ENCODE data around the gene VPS13D. TPM values are rescaled to one million over a fixed set of nuclear protein-coding genes. Genes with fewer than 3 reads are reported as not detected.
A peak's percentile ranks its signal among the peaks of the same experiment; 100 is the strongest.

The VPS13D gene
- total RNA-seq, 1 donor from 2014 or later: 28.3 TPM

- Histone ChIP-seq H3K9me3 (no peaks in the 10 kb centered on the region), H3K4me3 (no peak overlapping the region), H3K36me3 (peaks cover 4 to 12% of the 10 kb centered on the region in 2 donors), H3K4me1 (no peaks in the 10 kb centered on the region), H3K27ac (no peak overlapping the region), H3K27me3 (no peaks in the 10 kb centered on the region)
- intact Hi-C loops (cut with DNase I): no loop called here
- TF ChIP-seq, protein P1, sequence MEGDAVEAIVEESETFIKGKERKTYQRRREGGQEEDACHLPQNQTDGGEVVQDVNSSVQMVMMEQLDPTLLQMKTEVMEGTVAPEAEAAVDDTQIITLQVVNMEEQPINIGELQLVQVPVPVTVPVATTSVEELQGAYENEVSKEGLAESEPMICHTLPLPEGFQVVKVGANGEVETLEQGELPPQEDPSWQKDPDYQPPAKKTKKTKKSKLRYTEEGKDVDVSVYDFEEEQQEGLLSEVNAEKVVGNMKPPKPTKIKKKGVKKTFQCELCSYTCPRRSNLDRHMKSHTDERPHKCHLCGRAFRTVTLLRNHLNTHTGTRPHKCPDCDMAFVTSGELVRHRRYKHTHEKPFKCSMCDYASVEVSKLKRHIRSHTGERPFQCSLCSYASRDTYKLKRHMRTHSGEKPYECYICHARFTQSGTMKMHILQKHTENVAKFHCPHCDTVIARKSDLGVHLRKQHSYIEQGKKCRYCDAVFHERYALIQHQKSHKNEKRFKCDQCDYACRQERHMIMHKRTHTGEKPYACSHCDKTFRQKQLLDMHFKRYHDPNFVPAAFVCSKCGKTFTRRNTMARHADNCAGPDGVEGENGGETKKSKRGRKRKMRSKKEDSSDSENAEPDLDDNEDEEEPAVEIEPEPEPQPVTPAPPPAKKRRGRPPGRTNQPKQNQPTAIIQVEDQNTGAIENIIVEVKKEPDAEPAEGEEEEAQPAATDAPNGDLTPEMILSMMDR (IDR thresholded peaks at IDR 0.05): no peak
- DNase-seq (ENCODE audit: low spot score in 2 of 2): no peak
Observed at GRCh38 chr1:12206238-12206637, 23.6 kb upstream of the VPS13D start.

DNA sequence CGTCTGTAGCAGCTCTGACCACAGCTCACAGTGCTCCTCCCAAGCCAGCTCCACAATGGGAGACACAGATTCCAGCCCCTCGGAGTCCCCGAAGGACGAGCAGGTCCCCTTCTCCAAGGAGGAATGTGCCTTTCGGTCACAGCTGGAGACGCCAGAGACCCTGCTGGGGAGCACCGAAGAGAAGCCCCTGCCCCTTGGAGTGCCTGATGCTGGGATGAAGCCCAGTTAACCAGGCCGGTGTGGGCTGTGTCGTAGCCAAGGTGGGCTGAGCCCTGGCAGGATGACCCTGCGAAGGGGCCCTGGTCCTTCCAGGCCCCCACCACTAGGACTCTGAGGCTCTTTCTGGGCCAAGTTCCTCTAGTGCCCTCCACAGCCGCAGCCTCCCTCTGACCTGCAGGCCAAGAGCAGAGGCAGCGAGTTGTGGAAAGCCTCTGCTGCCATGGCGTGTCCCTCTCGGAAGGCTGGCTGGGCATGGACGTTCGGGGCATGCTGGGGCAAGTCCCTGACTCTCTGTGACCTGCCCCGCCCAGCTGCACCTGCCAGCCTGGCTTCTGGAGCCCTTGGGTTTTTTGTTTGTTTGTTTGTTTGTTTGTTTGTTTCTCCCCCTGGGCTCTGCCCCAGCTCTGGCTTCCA lies 22.9 kb upstream of the VPS13D start:
- DNase-seq (ENCODE audit: low spot score in 2 of 2): no peak
- TF ChIP-seq, protein P1 (IDR thresholded peaks at IDR 0.05): no peak

DNA sequence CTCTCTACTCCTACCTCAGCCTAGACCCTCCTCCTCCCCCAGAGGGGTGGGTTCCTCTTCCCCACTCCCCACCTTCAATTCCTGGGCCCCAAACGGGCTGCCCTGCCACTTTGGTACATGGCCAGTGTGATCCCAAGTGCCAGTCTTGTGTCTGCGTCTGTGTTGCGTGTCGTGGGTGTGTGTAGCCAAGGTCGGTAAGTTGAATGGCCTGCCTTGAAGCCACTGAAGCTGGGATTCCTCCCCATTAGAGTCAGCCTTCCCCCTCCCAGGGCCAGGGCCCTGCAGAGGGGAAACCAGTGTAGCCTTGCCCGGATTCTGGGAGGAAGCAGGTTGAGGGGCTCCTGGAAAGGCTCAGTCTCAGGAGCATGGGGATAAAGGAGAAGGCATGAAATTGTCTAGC lies 21.6 kb upstream of the VPS13D start:
- DNase-seq (ENCODE audit: low spot score in 2 of 2): no peak
- no peaks in the 10 kb centered on the region for H3K9me3 ChIP-seq
- H3K4me3 ChIP-seq: no peak overlapping the region
- peaks cover 0 to 6% of the 10 kb centered on the region in 2 donors for H3K36me3 ChIP-seq
- H3K27ac ChIP-seq: no peak overlapping the region
- no peaks in the 10 kb centered on the region for H3K27me3 ChIP-seq
- intact Hi-C loops (cut with DNase I): no loop called here
- H3K4me1 ChIP-seq: no peaks in the 10 kb centered on the region
- TF ChIP-seq, protein P1 (IDR thresholded peaks at IDR 0.05): no peak

More for the DNA sequence above, 22.9 kb upstream of the VPS13D start:
- Histone ChIP-seq H3K27ac (no peak overlapping the region), H3K9me3 (no peaks in the 10 kb centered on the region), H3K4me1 (no peaks in the 10 kb centered on the region), H3K36me3 (peaks cover 4 to 10% of the 10 kb centered on the region in 2 donors), H3K27me3 (no peaks in the 10 kb centered on the region), H3K4me3 (no peak overlapping the region)
- intact Hi-C loops (cut with DNase I): no loop called here

GRCh38 chr1:12208764-12209494 lies 20.9 kb upstream of the VPS13D start:
- peak in 1 of 2 donors; percentile 91 for DNase-seq (ENCODE audit: low spot score in 2 of 2)
- TF ChIP-seq, protein P1 (IDR thresholded peaks at IDR 0.05): peak; percentile 82 to 95 (median 92)
- intact Hi-C loops (cut with DNase I): loop anchor here (1.0 kb wide), 2 partner anchors 85 to 371 kb away; no protein-coding TSS in a partner anchor
- no peak overlapping the region for H3K27ac ChIP-seq
- H3K4me1 ChIP-seq: no peaks in the 10 kb centered on the region
- H3K27me3 ChIP-seq: no peaks in the 10 kb centered on the region
- H3K9me3 ChIP-seq: no peaks in the 10 kb centered on the region
- peaks cover 0 to 6% of the 10 kb centered on the region in 2 donors for H3K36me3 ChIP-seq
- H3K4me3 ChIP-seq: no peak overlapping the region

DNA sequence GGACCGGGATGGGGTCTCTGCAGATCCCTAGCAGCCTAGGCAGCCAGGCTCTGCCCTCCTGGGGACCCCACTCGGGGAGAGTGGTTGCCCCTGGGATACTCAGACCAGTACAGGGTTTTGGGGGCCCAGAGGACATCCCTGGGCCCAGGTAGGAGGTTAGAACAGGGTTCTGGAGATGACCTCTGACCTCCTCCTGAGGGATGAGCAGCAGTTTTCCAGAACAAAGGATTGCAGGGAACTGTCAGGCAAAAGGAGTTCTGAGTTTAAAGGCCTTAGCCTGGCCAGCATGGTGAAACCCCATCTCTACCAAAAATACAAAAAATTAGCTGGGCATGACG lies 20.4 kb upstream of the VPS13D start:
- intact Hi-C loops (cut with DNase I): loop anchor here (1.0 kb wide), 2 partner anchors 85 to 371 kb away; no protein-coding TSS in a partner anchor
- Histone ChIP-seq H3K27me3 (no peaks in the 10 kb centered on the region), H3K4me1 (no peaks in the 10 kb centered on the region), H3K36me3 (peaks cover 0 to 6% of the 10 kb centered on the region in 2 donors), H3K4me3 (no peak overlapping the region), H3K27ac (no peak overlapping the region), H3K9me3 (no peaks in the 10 kb centered on the region)
- TF ChIP-seq, protein P1 (IDR thresholded peaks at IDR 0.05): no peak
- DNase-seq (ENCODE audit: low spot score in 2 of 2): no peak
